LNCAP (cell line): Measurements from ENCODE around the gene NUP50.

ENCODE experiments used
- CTCF ChIP-seq: fragments of 450-650 bp; IDR thresholded peaks from 2 replicates; pipeline ENCODE4 v1.5.1; 2017; ENCODE audit warnings: mild to moderate bottlenecking

The NUP50 gene

GRCh38 chr22:45227645-45228400, 64.1 kb downstream of the NUP50 start:
- no peak for TF ChIP-seq CTCF

DNA sequence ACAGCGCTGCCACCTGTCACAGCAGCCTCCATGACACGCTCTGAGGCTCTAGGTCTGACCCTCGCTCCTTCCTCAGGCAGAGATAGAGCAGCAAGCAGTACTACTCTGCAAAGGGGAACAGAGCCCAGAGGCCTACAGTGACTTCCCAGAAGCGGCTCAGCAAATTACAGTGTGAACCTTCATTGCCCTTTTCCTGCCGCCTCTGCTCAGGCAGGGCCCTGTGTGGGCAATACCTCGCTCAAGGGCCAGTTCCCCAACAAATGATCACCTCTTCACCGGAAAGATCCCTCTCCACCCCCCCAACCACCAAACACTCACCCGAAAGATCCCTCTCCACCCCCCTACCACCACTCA, 64.7 kb downstream of the NUP50 start:
- no peak for TF ChIP-seq CTCF

- no peak for TF ChIP-seq CTCF
Measured at GRCh38 chr22:45229181-45229580, 65.5 kb downstream of the NUP50 start.

DNA sequence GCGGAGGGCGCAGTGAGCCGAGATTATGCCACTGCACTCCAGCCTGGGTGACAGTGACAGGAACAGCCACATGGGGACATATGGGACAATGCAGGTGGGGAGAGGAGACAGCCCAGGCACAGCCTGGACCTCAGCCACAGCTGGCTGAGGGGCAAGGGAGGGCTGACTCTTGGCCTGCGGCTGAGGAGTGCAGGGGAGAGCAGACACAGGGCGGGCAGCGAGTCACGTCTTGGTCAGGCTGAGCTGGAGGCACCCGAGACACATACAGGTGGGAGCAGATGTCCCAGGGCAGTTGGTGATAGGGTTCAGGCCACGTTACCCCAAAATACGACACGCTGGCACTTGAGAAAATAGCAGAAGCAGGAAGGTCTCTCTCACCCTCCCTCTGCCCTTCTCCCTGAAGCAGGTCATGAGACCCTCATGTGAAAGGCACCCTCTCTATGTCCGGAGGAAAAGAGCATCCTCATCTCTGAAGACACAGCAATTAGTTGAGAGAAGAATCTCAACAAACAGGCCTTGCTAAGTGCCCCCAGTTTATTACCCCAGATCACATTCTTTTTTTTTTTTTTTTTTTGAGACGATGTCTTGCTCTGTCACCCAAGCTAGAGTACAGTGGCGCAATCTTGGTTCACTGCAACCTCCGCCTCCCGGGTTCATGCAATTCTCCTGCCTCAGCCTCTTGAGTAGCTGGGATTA, 66.4 kb downstream of the NUP50 start:
- no peak for TF ChIP-seq CTCF

GRCh38 chr22:45231293-45231692, 67.6 kb downstream of the NUP50 start:
- TF ChIP-seq CTCF = no peak

GRCh38 chr22:45233386-45233785, 69.7 kb downstream of the NUP50 start:
- no peak for TF ChIP-seq CTCF

DNA sequence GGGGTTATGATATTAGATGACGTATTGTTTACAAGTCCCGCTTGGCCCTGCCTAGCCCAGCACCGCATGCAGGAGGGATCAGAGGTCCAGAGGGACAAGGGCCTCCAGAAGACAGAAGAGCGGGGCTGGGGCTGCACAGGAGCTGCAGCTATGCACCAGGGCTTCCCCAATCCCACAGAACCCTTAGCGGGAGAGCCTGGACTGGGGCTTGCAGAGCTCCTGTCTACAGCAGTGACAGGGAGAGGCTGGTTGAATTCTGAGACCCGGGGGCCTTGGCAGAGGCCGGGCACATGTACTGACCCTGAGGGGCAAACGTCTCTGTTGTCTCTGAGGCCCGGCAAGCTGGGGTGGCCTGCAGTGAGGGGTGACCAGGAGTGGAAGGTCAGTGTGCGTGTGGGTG, 70.1 kb downstream of the NUP50 start:
- no peak for TF ChIP-seq CTCF
